SU-DHL-6 (cell line): Measurements from ENCODE around the gene FLT1.

Experiments
- H2AFZ ChIP-seq: fragments of 200-600 bp; sonication (generic); 2 replicates; pipeline ENCODE4 v1.6.1; 2014; ENCODE audit warnings: low read depth, mild to moderate bottlenecking, moderate library complexity, mixed read lengths, antibody characterized with exemption, low read length; ENCODE audit not compliant: severe bottlenecking
- H3F3A ChIP-seq: fragments of 200-600 bp; shearing (Covaris generic); 2 replicates; pipeline ENCODE4 v1.6.0; 2016; ENCODE audit warnings: antibody characterized with exemption, mild to moderate bottlenecking; ENCODE audit not compliant: insufficient read depth
- H3K27ac ChIP-seq: fragments of 200-600 bp; sonication (generic); 2 replicates; pipeline ENCODE4 v1.5.1; 2016; ENCODE audit warnings: low read depth, mild to moderate bottlenecking, low read length, moderate library complexity, mixed read lengths
- H3K27me3 ChIP-seq: fragments of 200-600 bp; sonication (generic), shearing (Covaris generic); 2 replicates; pipeline ENCODE4 v1.6.0; 2014; ENCODE audit warnings: mild to moderate bottlenecking, low read length
- H3K36me3 ChIP-seq: fragments of 200-600 bp; sonication (generic); 2 replicates; pipeline ENCODE4 v1.6.1; 2014; ENCODE audit warnings: mild to moderate bottlenecking, low read length, mixed read lengths
- H3K4me2 ChIP-seq: fragments of 300-600, 200-600 bp; shearing (Covaris generic), sonication (generic); 2 replicates; pipeline ENCODE4 v1.6.0; 2014; ENCODE audit warnings: low read length, low read depth, mild to moderate bottlenecking; ENCODE audit not compliant: poor library complexity, severe bottlenecking
- H3K4me3 ChIP-seq: fragments of 200-600 bp; sonication (generic); 2 replicates; pipeline ENCODE4 v1.5.1; 2014; ENCODE audit warnings: antibody characterized with exemption, low read length, mild to moderate bottlenecking, mixed read lengths; ENCODE audit not compliant: insufficient read depth, poor library complexity, severe bottlenecking
- H3K79me2 ChIP-seq: fragments of 200-600 bp; sonication (generic); 2 replicates; pipeline ENCODE4 v1.6.1; 2014; ENCODE audit warnings: mild to moderate bottlenecking, low read length, moderate library complexity; ENCODE audit not compliant: insufficient read depth
- H3K9ac ChIP-seq: fragments of 200-600 bp; sonication (generic); 2 replicates; pipeline ENCODE4 v1.7.0; 2014; ENCODE audit warnings: mild to moderate bottlenecking, low read length
- H3K9me2 ChIP-seq: fragments of 200-600 bp; sonication (generic); replicated peaks from 2 replicates; pipeline ENCODE4 v1.6.1; 2014; ENCODE audit warnings: low read length; ENCODE audit not compliant: insufficient read depth
- H3K9me3 ChIP-seq: fragments of 200-600 bp; sonication (generic); 2 replicates; pipeline ENCODE4 v1.6.1; 2014; ENCODE audit warnings: low read length, mixed read lengths; ENCODE audit not compliant: insufficient read depth
- H4K20me1 ChIP-seq: fragments of 200-600 bp; sonication (generic); 2 replicates; pipeline ENCODE4 v1.6.1; 2014; ENCODE audit warnings: low read depth, mild to moderate bottlenecking, antibody characterized with exemption, low read length, moderate library complexity, mixed read lengths
- CTCF ChIP-seq: fragments of 200-600 bp; sonication (generic); IDR thresholded peaks from one replicate; pipeline ENCODE4 v1.5.1; 2017; ENCODE audit warnings: antibody characterized with exemption, mild to moderate bottlenecking, low read length, moderate library complexity; ENCODE audit not compliant: insufficient read depth, poor library complexity, severe bottlenecking
- EZH2phosphoT487 ChIP-seq: fragments of 200-600 bp; sonication (generic), shearing (Covaris generic); conservative IDR thresholded peaks from 2 replicates; pipeline ENCODE4 v1.6.1; 2018; ENCODE audit warnings: mild to moderate bottlenecking, antibody characterized with exemption, low read length, moderate library complexity, mixed read lengths

FLT1 gene

GRCh38 chr13:28385362-28385761, 109.6 kb downstream of the FLT1 start:
- Histone ChIP-seq H3K79me2 (no peaks in the 10 kb centered on the region), H3F3A (no peaks in the 10 kb centered on the region), H3K4me3 (no peak overlapping the region), H3K27me3 (no peaks in the 10 kb centered on the region), H3K36me3 (no peaks in the 10 kb centered on the region), H3K9ac (no peak overlapping the region), H3K9me2 (no peaks in the 10 kb centered on the region), H3K9me3 (no peaks in the 10 kb centered on the region), H4K20me1 (no peaks in the 10 kb centered on the region), H3K4me2 (no peak overlapping the region), H3K27ac (no peak overlapping the region), H2AFZ (no peak overlapping the region)
- no peak for TF ChIP-seq CTCF
- no peak for TF ChIP-seq EZH2phosphoT487

- Histone ChIP-seq H2AFZ (no peak overlapping the region), H3K9me3 (no peaks in the 10 kb centered on the region), H3K9me2 (no peaks in the 10 kb centered on the region), H3K79me2 (no peaks in the 10 kb centered on the region), H3K4me2 (no peak overlapping the region), H3K27ac (no peak overlapping the region), H3K36me3 (no peaks in the 10 kb centered on the region), H3K4me3 (no peak overlapping the region), H3K27me3 (no peaks in the 10 kb centered on the region), H4K20me1 (no peaks in the 10 kb centered on the region), H3K9ac (no peak overlapping the region), H3F3A (no peaks in the 10 kb centered on the region)
- no peak for TF ChIP-seq EZH2phosphoT487
- no peak for TF ChIP-seq CTCF
Observed at GRCh38 chr13:28384789-28385188, 110.1 kb downstream of the FLT1 start.

GRCh38 chr13:28380319-28380718, 114.6 kb downstream of the FLT1 start:
- Histone ChIP-seq H2AFZ (no peak overlapping the region), H3K36me3 (no peaks in the 10 kb centered on the region), H3K79me2 (no peaks in the 10 kb centered on the region), H3K27ac (no peak overlapping the region), H3K4me2 (no peak overlapping the region), H3F3A (no peaks in the 10 kb centered on the region), H3K27me3 (no peaks in the 10 kb centered on the region), H3K9ac (no peak overlapping the region), H4K20me1 (no peaks in the 10 kb centered on the region), H3K9me2 (no peaks in the 10 kb centered on the region), H3K9me3 (no peaks in the 10 kb centered on the region), H3K4me3 (no peak overlapping the region)
- TF ChIP-seq EZH2phosphoT487, result no peak
- TF ChIP-seq CTCF, result no peak
